SKM-1 (cell line): ENCODE measurements around the gene JAM3.

Experiments used
- DNase-seq: peaks from one replicate; lab custom pipeline; 2025; ENCODE audit not compliant: unreplicated experiment; lab: John Stamatoyannopoulos, UW

Gene JAM3

GRCh38 chr11:134039726-134040385 lies 29.0 kb upstream of the JAM3 start:
- no peak for DNase-seq

GRCh38 chr11:134040386-134041302 lies 28.2 kb upstream of the JAM3 start:
- no peak for DNase-seq

DNA sequence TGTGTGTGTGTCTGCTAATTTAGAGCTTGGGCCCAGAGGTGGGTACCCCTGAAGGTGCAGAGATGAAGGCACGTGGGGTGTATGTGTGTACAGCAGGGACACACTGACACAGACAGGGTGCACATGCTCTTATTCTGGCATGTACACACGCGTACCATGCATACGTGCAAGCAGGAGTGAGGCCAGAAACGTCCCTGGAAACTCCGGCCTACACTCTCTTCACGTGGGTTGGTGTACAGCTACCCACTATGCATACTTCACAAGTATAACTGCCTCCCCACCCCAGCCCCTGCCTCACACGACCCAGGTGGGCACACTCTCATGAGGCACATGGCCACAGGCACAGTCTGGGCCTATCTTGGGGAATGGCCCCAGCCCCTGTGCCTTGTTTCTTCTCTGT lies 27.5 kb upstream of the JAM3 start:
- no peak for DNase-seq

DNA sequence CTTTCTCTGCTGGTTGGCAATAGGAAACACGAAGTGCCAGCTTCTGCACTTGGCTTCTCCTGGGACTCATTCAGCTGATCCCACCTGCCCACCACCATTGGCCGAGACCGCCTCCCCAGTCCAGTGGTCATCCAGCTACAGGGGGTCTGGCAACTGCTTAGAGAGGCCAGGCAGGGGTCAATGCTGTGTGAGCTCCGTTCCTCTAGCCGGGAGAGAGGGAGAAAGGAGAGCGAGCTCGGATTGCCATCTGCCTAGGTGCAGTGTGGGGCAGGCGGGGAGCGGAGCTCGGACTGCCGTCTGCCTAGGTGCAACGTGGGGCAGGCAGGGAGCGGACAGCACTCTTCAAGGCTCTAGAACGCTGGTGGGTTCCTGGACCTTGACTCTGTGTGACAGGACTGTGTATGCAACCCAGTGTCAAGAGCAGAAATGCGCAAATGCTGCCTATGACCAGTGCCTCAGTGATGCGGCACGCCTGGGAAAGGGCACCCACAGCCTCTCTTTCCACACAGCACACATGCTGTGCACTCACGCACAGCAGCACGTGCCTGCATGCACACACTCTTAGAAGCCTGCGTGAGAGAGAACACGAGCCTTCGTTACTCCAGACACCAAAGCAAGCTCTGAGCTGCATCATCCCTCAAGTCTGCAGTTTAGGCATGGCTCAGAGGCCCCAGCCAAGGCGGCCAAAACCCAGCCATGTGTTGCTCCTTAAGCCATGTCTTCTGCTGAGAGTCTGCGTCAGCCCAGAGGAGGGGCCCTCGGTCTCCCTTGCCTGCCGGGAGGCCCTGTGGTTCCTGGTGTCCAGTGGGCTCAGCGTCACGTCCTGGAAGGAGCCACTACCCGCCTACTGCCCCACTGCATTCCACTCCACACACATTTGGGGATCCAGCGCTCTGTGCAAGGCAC lies 26.8 kb upstream of the JAM3 start:
- DNase-seq = no peak

GRCh38 chr11:134043821-134044420 lies 25.0 kb upstream of the JAM3 start:
- no peak for DNase-seq

DNA sequence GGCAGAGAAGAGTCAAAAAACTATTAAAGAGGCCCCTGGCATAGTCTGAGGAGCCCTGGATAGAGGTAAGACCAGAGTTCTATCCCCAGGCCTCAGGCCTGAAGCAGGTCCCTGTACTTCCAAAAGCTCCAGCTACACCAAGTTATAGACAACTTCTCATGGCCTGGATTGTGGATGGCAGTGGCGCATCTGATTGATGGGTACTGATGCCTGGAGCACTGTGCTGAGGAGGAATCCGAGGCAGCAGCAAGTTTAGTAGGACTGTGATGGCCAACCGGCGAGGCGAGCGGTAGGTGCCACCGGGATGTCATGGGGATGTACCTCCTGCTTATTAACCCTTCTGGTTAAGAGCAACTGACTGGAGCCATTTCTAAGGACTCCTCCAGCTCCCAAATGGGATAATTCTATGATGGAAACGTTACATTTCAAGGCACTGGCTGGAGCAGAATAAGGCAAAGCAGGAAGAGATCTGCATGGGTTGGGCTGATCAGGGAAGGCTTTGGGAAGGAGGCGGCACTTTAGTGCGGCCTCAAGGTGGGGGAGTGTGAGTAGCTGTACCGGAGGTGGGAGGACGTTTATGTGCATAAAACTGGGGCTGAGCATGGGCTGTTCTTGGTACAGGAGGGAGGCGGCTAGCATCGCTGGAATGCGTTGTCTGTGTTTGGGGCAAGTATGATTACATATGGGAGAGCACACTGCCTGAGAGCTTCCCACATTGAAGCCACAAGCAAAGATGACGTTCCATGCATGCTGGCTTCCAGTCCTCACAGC lies 24.2 kb upstream of the JAM3 start:
- DNase-seq = no peak

DNA sequence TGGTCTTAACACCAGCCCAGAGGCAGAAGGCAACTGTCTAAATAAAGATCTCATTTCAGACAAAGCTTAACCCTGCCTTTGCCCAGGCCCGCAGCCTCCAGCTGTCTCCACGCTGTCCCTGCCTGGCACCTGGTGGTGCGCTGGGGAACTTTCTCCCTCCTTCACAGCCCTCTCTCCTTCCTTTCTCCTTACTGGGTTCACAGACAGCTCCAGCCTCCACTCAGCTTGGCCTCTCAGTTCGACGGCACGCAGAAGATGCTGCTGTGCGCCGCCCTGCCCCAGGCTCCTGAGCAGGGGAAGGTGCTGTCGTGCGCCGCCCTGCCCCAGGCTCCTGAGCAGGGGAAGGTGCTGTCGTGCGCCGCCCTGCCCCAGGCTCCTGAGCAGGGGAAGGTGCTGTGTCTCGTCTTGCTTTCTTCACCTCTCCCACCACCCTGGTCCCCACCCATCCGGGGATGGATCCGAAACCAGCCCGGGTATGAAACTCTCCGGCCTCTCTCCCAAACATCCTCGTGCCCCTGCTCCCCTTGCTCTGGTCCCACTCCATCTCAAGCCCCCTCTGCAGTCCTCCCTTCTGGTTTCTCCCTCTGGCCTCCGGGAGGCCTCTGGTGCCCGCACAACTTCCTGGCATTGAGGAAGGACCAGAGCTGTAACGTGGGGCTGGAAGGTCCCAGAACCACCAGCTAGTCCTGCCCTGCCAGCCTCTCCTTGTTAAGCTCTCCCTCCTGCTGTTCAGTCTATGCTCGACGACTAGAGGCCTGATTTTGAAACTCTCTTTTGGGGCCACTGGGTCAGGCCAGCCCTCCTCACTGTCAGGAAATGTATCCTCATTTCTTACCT lies 22.9 kb upstream of the JAM3 start:
- DNase-seq = no peak

DNA sequence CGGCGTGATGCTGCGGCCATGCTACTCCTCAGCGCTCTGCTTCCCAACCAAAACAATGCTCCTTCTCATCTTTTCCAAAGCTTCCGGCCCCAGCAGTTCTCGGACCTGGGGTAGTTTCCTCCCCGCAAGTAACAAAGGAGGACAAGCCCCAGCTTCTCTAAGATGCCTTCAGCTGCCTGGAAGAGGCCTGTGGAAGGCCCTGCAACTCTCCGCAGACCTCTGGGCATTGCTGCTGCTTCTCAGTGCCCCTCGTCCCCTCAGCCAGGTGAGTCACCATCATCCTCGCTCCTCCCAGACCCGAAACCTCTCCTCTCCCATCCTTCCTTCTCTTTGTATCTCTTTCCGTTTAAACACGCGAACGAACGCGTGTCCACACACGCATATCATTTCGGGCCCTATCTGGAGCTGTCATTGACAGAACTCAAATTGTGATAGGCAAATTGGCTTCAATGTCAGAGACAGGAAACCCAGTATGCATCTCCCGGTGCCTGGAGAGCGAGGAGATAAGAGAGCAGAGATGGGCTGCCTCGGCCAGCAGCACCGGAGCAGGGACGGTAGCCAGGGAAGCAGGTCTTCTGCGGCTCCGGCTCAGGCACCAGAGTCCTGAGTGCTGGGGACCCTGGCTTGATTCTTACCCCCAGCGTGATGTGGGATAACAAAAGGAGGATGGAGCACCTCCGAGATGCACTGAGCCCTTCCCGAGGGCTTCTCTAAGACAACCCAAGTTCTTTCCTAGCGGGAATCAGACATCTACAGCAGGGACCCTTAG lies 22.0 kb upstream of the JAM3 start:
- DNase-seq = no peak

DNA sequence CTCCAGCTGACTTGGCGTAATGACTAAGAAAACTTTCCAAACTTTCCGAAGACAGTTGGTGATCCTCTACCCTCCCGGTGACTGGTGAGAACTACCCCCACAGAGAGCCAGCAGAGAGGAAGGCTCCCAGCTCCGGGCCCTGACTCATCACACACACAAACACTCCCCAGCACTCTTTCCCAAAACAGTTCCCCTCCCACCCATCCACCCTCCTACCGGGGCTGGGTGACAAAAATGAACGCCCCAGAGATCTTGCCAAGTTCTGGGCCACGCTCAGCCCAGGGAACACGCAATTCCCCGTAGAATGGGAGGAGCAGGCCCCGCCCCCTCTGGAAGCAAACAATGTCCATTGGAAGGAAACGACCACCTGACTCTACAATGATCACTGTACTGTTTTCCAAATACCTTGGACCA lies 21.3 kb upstream of the JAM3 start:
- DNase-seq = no peak

GRCh38 chr11:134048028-134048427 lies 20.8 kb upstream of the JAM3 start:
- DNase-seq = no peak

DNA sequence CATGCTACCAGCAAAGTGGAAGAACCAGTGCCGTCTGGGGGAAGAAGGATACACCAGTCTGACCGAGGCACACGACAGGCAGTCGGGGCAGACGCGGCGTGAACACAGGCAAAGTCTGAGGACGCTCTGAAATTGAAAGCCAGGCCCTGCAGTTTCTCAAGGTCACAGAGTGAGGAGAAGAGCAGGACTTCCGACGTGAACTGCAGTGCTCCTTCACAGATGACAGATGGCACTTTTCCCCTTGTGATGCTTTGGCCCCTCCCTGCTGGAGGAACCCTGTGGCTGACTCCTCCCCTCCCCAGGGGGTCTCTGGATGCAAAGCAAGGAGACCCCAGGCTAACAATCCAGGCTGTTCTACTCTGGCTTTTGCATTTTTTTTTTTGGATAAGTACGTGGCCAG lies 19.6 kb upstream of the JAM3 start:
- no peak for DNase-seq

- no peak for DNase-seq
Measured at GRCh38 chr11:134050541-134051383, 18.1 kb upstream of the JAM3 start.

- DNase-seq = no peak
Measured at GRCh38 chr11:134052395-134052987, 16.4 kb upstream of the JAM3 start.

GRCh38 chr11:134052988-134053945 lies 15.6 kb upstream of the JAM3 start:
- DNase-seq = no peak

- DNase-seq = no peak
Measured at GRCh38 chr11:134055029-134055428, 13.8 kb upstream of the JAM3 start.

DNA sequence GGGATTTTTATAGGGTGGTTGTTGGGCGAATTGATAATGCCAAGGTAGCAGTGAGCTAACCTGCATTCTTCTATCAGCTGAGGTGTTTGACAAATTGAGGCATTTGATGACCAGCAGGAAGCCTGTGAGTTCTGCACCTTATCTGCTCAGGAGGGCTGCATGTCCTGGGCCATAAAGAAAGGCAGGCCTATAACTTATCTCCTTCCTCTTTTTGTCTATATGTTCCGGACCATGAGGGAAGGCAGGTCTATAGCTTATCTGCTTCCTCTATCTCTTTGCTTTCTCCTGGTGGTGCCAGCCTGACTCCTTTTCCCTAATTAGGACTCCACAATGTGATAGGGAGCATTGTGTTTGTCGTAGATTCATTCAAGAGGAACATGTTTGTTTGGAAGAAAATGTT lies 8.6 kb upstream of the JAM3 start:
- no peak for DNase-seq
